IMR-90 (cell line): ENCODE results near the gene CALD1. TPM values are rescaled to one million over a fixed set of nuclear protein-coding genes. Genes with fewer than 3 reads are reported as not detected.

Experiments
- ATAC-seq: fragments of 200-7000 bp; cut with Tn5 transposase; 2 replicates; pipeline ENCODE4 v1.9.1; 2020; ENCODE audit warnings: low read depth, mild to moderate bottlenecking, moderate library complexity
- BruUV-seq: library from RNA; stranded (reverse); fragments of 400-500 nt; replicated peaks from 2 replicates; lab custom pipeline; 2021; lab: Mats Ljungman, UMichigan
- CTCF ChIA-PET: fragments of 300-600 bp; formaldehyde crosslinking; extraction: SDS; loops from one replicate; lab custom pipeline; 2021; ENCODE audit warnings: antibody characterized with exemption; lab: Yijun Ruan, JAX
- POLR2A ChIA-PET: fragments of 300-600 bp; sonication (Branson Sonifier 250); formaldehyde crosslinking; loops from one replicate; lab custom pipeline; 2022; ENCODE audit warnings: antibody characterized with exemption; ENCODE audit not compliant: unreplicated experiment; lab: Charles Lee
- DNase-seq: peaks from one replicate; pipeline ENCODE4 v3.0.0; 2013
- H2AFZ ChIP-seq: replicated peaks from 2 replicates; pipeline ENCODE3; 2013; ENCODE audit warnings: low read length, mild to moderate bottlenecking; ENCODE audit not compliant: poor library complexity
- H2AK5ac ChIP-seq: 2 replicates; pipeline ENCODE4 v1.6.1; 2013; ENCODE audit warnings: low read depth, low read length, inconsistent platforms
- H2AK9ac ChIP-seq: replicated peaks from 2 replicates; pipeline ENCODE3; 2013; ENCODE audit warnings: mild to moderate bottlenecking, low read depth, low read length, moderate library complexity; ENCODE audit not compliant: poor library complexity
- H2BK120ac ChIP-seq: 2 replicates; pipeline ENCODE4 v1.6.1; 2013; ENCODE audit warnings: low read depth, low read length, inconsistent platforms
- H2BK15ac ChIP-seq: 3 replicates; pipeline ENCODE4 v1.6.1; 2013; ENCODE audit warnings: low read depth, low read length, inconsistent platforms
- H2BK20ac ChIP-seq: 2 replicates; pipeline ENCODE4 v1.6.1; 2013; ENCODE audit warnings: low read depth, mild to moderate bottlenecking, inconsistent platforms, low read length, moderate library complexity
- H2BK5ac ChIP-seq: 2 replicates; pipeline ENCODE4 v1.6.1; 2013; ENCODE audit warnings: mild to moderate bottlenecking, low read depth, low read length, inconsistent platforms; ENCODE audit not compliant: poor library complexity, severe bottlenecking
- H3K14ac ChIP-seq: replicated peaks from 2 replicates; pipeline ENCODE4 v1.6.1; 2013; ENCODE audit warnings: low read depth, low read length, inconsistent platforms
- H3K18ac ChIP-seq: 2 replicates; pipeline ENCODE4 v1.6.1; 2013; ENCODE audit warnings: low read depth, low read length, control low read depth
- H3K23ac ChIP-seq: 2 replicates; pipeline ENCODE4 v1.6.1; 2013; ENCODE audit warnings: low read depth, low read length, inconsistent platforms
- H3K27ac ChIP-seq: 2 replicates; pipeline ENCODE4 v1.5.1; 2013; ENCODE audit warnings: mild to moderate bottlenecking, control low read depth, low read length; ENCODE audit not compliant: insufficient read depth
- H3K27me3 ChIP-seq: 2 replicates; pipeline ENCODE4 v1.6.1; 2013; ENCODE audit warnings: low read length; ENCODE audit not compliant: control insufficient read depth, insufficient read depth
- H3K36me3 ChIP-seq: 2 replicates; pipeline ENCODE4 v1.6.1; 2013; ENCODE audit warnings: low read length, mixed read lengths; ENCODE audit not compliant: control insufficient read depth, insufficient read depth
- H3K4ac ChIP-seq: 2 replicates; pipeline ENCODE4 v1.6.1; 2013; ENCODE audit warnings: low read depth, low read length, inconsistent platforms
- H3K4me1 ChIP-seq: 2 replicates; pipeline ENCODE4 v1.6.1; 2013; ENCODE audit warnings: low read length, mixed read lengths; ENCODE audit not compliant: control insufficient read depth, insufficient read depth
- H3K4me2 ChIP-seq: 2 replicates; pipeline ENCODE4 v1.6.1; 2013; ENCODE audit warnings: low read depth, mild to moderate bottlenecking, control low read depth, low read length, moderate library complexity
- H3K4me3 ChIP-seq: 2 replicates; pipeline ENCODE4 v1.5.1; 2013; ENCODE audit warnings: low read depth, mild to moderate bottlenecking, control low read depth, low read length, moderate library complexity; ENCODE audit not compliant: insufficient read depth
- H3K56ac ChIP-seq: 2 replicates; pipeline ENCODE4 v1.6.1; 2013; ENCODE audit warnings: low read length, inconsistent platforms; ENCODE audit not compliant: insufficient read depth; ENCODE audit errors: extremely low read depth
- H3K79me1 ChIP-seq, 2 experiments: 2 replicates each; pipeline ENCODE4 v1.6.1; 2013; ENCODE audit warnings: low read length in 2 of 2, inconsistent platforms in 1 of 2, low read depth in 1 of 2
- H3K9ac ChIP-seq: 2 replicates; pipeline ENCODE4 v1.6.1; 2013; ENCODE audit warnings: low read depth, low read length, control low read depth
- H3K9me1 ChIP-seq: 2 replicates; pipeline ENCODE4 v1.6.1; 2013; ENCODE audit warnings: low read length, inconsistent platforms; ENCODE audit not compliant: insufficient read depth
- H3K9me3 ChIP-seq: 2 replicates; pipeline ENCODE4 v1.6.1; 2013; ENCODE audit warnings: low read length; ENCODE audit not compliant: control insufficient read depth, insufficient read depth
- H4K20me1 ChIP-seq: 2 replicates; pipeline ENCODE4 v1.6.1; 2013; ENCODE audit warnings: low read length, inconsistent platforms; ENCODE audit not compliant: insufficient read depth
- H4K5ac ChIP-seq: 2 replicates; pipeline ENCODE4 v1.6.1; 2013; ENCODE audit warnings: mild to moderate bottlenecking, low read depth, low read length, control low read depth
- H4K8ac ChIP-seq, 2 experiments: 2 replicates each; pipeline ENCODE4 v1.6.1; 2013; ENCODE audit warnings: low read depth in 2 of 2, low read length in 2 of 2, control low read depth in 1 of 2, inconsistent platforms in 1 of 2
- H4K91ac ChIP-seq: 2 replicates; pipeline ENCODE4 v1.6.1; 2013; ENCODE audit warnings: low read depth, low read length, inconsistent platforms; ENCODE audit not compliant: insufficient read depth
- CEBPB ChIP-seq: IDR thresholded peaks from 2 replicates; pipeline ENCODE4 v1.6.1; 2012; ENCODE audit warnings: low read depth, low read length, improper control_type of control experiment
- CHD1 ChIP-seq: IDR thresholded peaks from 2 replicates; pipeline ENCODE4 v1.6.1; 2012; ENCODE audit warnings: low read depth, low read length, improper control_type of control experiment
- MAZ ChIP-seq: IDR thresholded peaks from 2 replicates; pipeline ENCODE4 v1.6.1; 2012; ENCODE audit warnings: low read depth, mild to moderate bottlenecking, low read length, improper control_type of control experiment, moderate library complexity, borderline replicate concordance
- POLR2A ChIP-seq: IDR thresholded peaks from 2 replicates; pipeline ENCODE4 v1.6.1; 2012; ENCODE audit warnings: mild to moderate bottlenecking, low read depth, low read length
- RAD21 ChIP-seq: IDR thresholded peaks from 2 replicates; pipeline ENCODE4 v1.6.1; 2012; ENCODE audit warnings: low read length, improper control_type of control experiment
- RFX5 ChIP-seq: IDR thresholded peaks from 2 replicates; pipeline ENCODE4 v1.8.0; 2012; ENCODE audit warnings: low read depth, mild to moderate bottlenecking, low read length, moderate library complexity
- WGBS, 2 experiments: methylation state at CpG; one replicate each; pipeline versions ENCODE4 v1.1.5 to v1.1.7; 2013; ENCODE audit warnings: missing lambda C conversion rate in 2 of 2; ENCODE audit not compliant: insufficient read length in 1 of 2; ENCODE audit errors: extremely low coverage in 2 of 2; 5-methylcytosine and 5-hydroxymethylcytosine counted together
- dilution Hi-C: fragments of 300-500 bp; cut with HindIII; formaldehyde crosslinking; loops from one replicate; pipeline ENCODE4 v1.14.3; 2018; ENCODE audit warnings: low sequenced_read_pairs; ENCODE audit not compliant: unreplicated experiment
- in situ Hi-C: fragments of 300-500 bp; cut with MboI; formaldehyde crosslinking; loops from 3 replicates; pipeline ENCODE4 v1.14.3; 2019; ENCODE audit warnings: low sequenced_read_pairs, inconsistent platforms, mixed read lengths
- intact Hi-C: fragments of 100-400 bp; cut with micrococcal nuclease; formaldehyde crosslinking; loops from 2 replicates; pipeline ENCODE4 v1.10.0; 2022
- polyA plus RNA-seq, 3 experiments: library from polyadenylated mRNA; depleted of rRNA; stranded (reverse); fragments of >200 nt; gene quantifications; 2 replicates each; pipeline ENCODE4 v1.2.3, GENCODE V29; 2012; ENCODE audit warnings: low replicate concordance in 1 of 3
- total RNA-seq: library from RNA; depleted of rRNA; stranded (reverse); fragments of >200 nt; gene quantifications from 2 replicates; pipeline ENCODE4 v1.2.3, GENCODE V29; 2012

The CALD1 gene
- total and polyA plus RNA-seq, 2 of the 4 experiments (the other 2 are of a cell fraction) = 375 to 487 TPM

GRCh38 chr7:134827436-134827835, 48.0 kb downstream of the CALD1 start:
- Histone ChIP-seq H3K9me1 (peaks cover 22% of the 10 kb centered on the region), H2AK9ac (no peak overlapping the region), H2AFZ (no peak overlapping the region), H3K27me3 (no peaks in the 10 kb centered on the region), H3K4me2 (peak overlapping the region; percentile 62; the same call in 1 of the 2 replicates), H4K20me1 (peaks cover 89% of the 10 kb centered on the region), H3K36me3 (peaks cover 1% of the 10 kb centered on the region; the same call in 1 of the 2 replicates), H2BK120ac (peak overlapping the region; percentile 17; the same call in 1 of the 2 replicates), H4K5ac (peak overlapping the region; percentile 12), H4K91ac (peak overlapping the region; percentile 5; the same call in 1 of the 2 replicates), H3K56ac (peak overlapping the region; percentile 27; the same call in 1 of the 2 replicates), H4K8ac (0 out of 4 replicates have a peak overlapping the region, but pooled peaks of 1 of the 2 experiments have one; percentile 49), H2BK15ac (0 out of 3 replicates have a peak overlapping the region, but pooled peaks have one; percentile 15), H3K27ac (no peak overlapping the region), H3K9me3 (no peaks in the 10 kb centered on the region), H3K4me1 (peaks cover 30% of the 10 kb centered on the region), H3K18ac (peak overlapping the region; percentile 36; the same call in 1 of the 2 replicates), H3K23ac (peak overlapping the region; percentile 28; the same call in 1 of the 2 replicates), H2BK5ac (peak overlapping the region; percentile 69), H3K14ac (peak overlapping the region; percentile 56; the same call in 1 of the 2 replicates), H2AK5ac (peak overlapping the region; percentile 29; the same call in 1 of the 2 replicates), H3K4me3 (no peak overlapping the region), H3K79me1 (peaks cover 14 to 72% of the 10 kb centered on the region in 2 experiments), H3K9ac (no peak overlapping the region), H2BK20ac (peak overlapping the region; percentile 18; the same call in 1 of the 2 replicates), H3K4ac (peak overlapping the region; percentile 8; the same call in 1 of the 2 replicates)
- TF ChIP-seq CHD1 = no peak
- no peak for TF ChIP-seq RAD21
- TF ChIP-seq POLR2A = 0 out of 2 replicates have a peak, but pooled peaks have one; percentile 47
- TF ChIP-seq MAZ = no peak
- TF ChIP-seq CEBPB = no peak
- no peak for TF ChIP-seq RFX5
- ChIA-PET CTCF (no interaction called here), POLR2A (no interaction called here)
- BruUV-seq = no TSS peak
- intact Hi-C loops = loop anchor here (2.0 to 5.0 kb wide), 3 partner anchors 41 to 135 kb away; no protein-coding TSS in a partner anchor
- DNase-seq = no peak
- in situ Hi-C loops = no loop called here
- dilution Hi-C loops = no loop called here
- 86% methylated on average over 1 of the region's 4 CpGs; no CpG with 5 or more reads in 1 of the 2 experiments for WGBS, 2 experiments
- ATAC-seq = no peak
